Brain microvascular endothelial cell (primary cell): Measurements from ENCODE around the gene B4GALT6.

Source experiments
- DNase-seq: peaks from one replicate; pipeline ENCODE4 v3.0.0-alpha.2; 2020
- H3K27ac ChIP-seq: fragments of 250-450 bp; sonication (Bioruptor Pico); 2 replicates; pipeline ENCODE4 v1.5.1; 2020; ENCODE audit warnings: mild to moderate bottlenecking, moderate library complexity
- H3K27me3 ChIP-seq: fragments of 250-450 bp; sonication (Bioruptor Pico); replicated peaks from 2 replicates; pipeline ENCODE4 v1.5.1; 2020; ENCODE audit warnings: mild to moderate bottlenecking
- H3K36me3 ChIP-seq: fragments of 250-450 bp; sonication (Bioruptor Pico); replicated peaks from 2 replicates; pipeline ENCODE4 v1.5.1; 2020; ENCODE audit warnings: mild to moderate bottlenecking
- H3K4me3 ChIP-seq: 2 replicates; pipeline ENCODE4 v1.5.1; 2011; ENCODE audit warnings: low read depth, mild to moderate bottlenecking, control low read depth, low read length, moderate library complexity
- in situ Hi-C: cut with HindIII; loops from 2 replicates; pipeline ENCODE4 v1.10.0; 2017; ENCODE audit warnings: low sequenced_read_pairs, low pct_ligation_motif_present
- TF ChIP-seq, protein P1 (sequence below): IDR thresholded peaks from 2 replicates; pipeline ENCODE4 v1.5.1; 2011; ENCODE audit warnings: low read depth, mild to moderate bottlenecking, moderate library complexity, low read length, control low read depth, inconsistent platforms; ENCODE audit errors: missing control alignments

B4GALT6 gene

DNA sequence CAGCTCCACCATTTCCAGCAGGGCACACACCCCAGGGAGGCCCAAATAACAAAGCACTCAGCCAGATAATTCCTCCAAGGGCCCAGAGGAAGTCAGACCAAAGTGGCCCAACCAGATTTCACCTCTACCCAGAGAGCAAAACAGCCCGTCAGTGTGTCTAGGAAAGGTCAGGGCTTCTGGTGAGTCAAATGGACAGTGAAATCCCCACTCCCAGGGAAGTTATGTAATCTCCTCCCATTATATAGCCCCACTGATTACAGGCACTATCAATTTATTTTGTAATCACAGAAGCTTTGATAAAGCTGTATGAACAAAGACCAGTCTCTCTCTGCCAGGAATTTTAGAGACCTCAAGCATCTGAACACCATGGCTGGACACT, 4.0 kb downstream of the B4GALT6 start:
- TF ChIP-seq, protein P1, sequence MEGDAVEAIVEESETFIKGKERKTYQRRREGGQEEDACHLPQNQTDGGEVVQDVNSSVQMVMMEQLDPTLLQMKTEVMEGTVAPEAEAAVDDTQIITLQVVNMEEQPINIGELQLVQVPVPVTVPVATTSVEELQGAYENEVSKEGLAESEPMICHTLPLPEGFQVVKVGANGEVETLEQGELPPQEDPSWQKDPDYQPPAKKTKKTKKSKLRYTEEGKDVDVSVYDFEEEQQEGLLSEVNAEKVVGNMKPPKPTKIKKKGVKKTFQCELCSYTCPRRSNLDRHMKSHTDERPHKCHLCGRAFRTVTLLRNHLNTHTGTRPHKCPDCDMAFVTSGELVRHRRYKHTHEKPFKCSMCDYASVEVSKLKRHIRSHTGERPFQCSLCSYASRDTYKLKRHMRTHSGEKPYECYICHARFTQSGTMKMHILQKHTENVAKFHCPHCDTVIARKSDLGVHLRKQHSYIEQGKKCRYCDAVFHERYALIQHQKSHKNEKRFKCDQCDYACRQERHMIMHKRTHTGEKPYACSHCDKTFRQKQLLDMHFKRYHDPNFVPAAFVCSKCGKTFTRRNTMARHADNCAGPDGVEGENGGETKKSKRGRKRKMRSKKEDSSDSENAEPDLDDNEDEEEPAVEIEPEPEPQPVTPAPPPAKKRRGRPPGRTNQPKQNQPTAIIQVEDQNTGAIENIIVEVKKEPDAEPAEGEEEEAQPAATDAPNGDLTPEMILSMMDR, result no peak
- H3K36me3 ChIP-seq, result no peaks in the 10 kb centered on the region
- DNase-seq, result no peak
- in situ Hi-C loops, result no loop called here
- H3K27me3 ChIP-seq, result no peaks in the 10 kb centered on the region
- H3K27ac ChIP-seq, result no peak overlapping the region
- H3K4me3 ChIP-seq, result no peak overlapping the region

DNA sequence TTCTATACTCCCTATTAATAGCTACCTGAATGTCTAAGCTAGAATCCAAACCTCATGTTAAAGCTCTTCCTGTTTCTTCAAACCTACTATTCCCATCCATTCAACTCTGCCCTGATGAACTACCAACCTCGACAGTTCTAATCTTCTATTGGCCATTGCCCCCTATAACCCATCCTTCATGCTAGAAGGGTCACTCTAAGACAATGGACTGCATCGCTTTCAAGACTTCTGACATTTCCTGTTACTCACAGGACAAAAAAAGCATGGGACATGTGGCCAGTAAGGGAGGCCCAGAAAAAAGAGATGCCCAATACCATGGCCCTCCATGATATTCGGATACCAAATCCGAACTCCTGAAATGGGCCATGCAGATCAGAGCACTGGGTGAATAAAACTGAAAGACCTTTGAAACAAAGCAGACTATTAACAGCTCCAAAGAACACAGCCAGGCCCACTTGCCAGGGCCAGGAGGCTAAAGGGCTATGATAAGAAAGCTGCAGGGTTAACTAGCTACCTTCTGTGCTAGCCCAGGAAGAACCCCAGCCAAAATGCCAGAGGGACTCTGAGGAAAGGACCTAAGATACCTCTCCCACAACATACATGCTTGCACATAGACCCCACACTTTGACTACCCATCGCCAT, 4.5 kb downstream of the B4GALT6 start:
- no peaks in the 10 kb centered on the region for H3K27me3 ChIP-seq
- TF ChIP-seq, protein P1, result no peak
- no peaks in the 10 kb centered on the region for H3K36me3 ChIP-seq
- H3K4me3 ChIP-seq, result no peak overlapping the region
- peak overlapping the region; percentile 74 for H3K27ac ChIP-seq
- in situ Hi-C loops, result no loop called here
- DNase-seq, result no peak

DNA sequence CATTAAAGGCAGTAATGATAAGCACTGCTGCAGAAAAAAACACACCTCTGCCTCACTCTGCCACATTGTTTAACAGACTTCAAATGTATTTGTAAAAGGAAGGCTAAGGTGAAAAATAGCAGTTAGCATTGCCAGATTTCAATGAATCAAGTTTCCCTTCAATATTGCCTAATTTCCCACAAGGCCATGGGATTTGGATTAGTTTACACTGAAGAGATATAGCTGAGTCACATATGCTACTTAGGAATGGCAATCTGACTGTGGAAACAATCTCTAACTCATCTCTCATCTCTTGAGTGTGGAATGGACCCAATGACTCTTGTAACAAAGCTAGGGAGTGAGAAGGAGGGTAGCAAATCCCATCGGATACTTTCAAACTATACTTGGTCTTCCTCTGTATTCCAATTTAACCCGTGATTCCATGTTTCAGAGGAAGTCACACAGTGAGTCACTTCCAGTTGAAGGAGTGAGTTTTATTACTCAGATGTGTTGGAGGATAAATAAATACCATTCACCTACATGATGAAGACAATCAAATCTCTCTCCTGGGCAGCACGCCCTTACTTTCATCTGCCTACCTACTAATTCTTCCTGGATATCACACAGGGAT, 5.1 kb downstream of the B4GALT6 start:
- peak overlapping the region; percentile 74 for H3K27ac ChIP-seq
- no peaks in the 10 kb centered on the region for H3K27me3 ChIP-seq
- in situ Hi-C loops, result no loop called here
- peak overlapping the region; percentile 13 for H3K4me3 ChIP-seq
- H3K36me3 ChIP-seq, result no peaks in the 10 kb centered on the region
- TF ChIP-seq, protein P1, result no peak
- peak; percentile 43 for DNase-seq

DNA sequence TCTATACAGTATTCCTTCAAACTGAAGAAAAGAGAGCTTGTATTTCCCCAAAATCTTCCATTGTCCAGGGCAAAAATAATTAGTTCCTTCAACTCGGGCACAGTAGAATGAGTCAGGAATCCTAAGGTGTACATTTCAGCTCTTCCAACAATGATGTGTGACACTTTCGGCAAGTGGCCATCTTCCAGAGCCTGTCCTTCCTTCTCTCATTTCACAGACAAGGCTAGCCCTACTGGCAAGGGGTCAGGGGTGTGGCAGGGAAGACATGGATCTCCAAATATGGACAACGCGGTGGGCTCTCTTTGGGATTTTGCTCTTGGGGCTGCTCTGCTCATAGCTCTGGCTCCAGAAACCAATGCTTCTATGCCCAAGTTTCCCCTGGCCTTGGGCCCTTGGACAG, 6.0 kb downstream of the B4GALT6 start:
- H3K36me3 ChIP-seq, result no peaks in the 10 kb centered on the region
- H3K27ac ChIP-seq, result no peak overlapping the region
- H3K4me3 ChIP-seq, result no peak overlapping the region
- in situ Hi-C loops, result no loop called here
- TF ChIP-seq, protein P1, result no peak
- H3K27me3 ChIP-seq, result no peaks in the 10 kb centered on the region
- DNase-seq, result no peak

DNA sequence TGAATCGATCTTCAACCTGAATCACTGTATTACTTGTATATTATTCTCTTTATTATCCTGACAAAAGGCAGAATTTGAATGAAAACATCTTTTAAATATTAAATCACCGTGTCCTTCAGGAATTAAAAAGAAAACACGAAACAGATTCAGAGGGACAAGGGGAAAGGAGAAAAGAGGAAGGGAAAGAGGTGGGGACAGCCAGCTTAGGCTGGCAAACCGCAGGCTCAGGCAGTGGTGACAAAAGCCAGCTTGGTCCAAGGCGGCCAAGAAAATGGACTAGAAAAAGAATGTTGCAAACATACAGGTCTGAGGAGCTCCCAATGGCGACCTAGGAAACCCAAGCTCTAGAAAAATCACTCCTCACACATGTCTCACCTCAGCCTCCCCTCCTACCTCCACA, 6.8 kb downstream of the B4GALT6 start:
- DNase-seq, result no peak
- H3K4me3 ChIP-seq, result no peak overlapping the region
- no peak overlapping the region for H3K27ac ChIP-seq
- H3K27me3 ChIP-seq, result no peaks in the 10 kb centered on the region
- TF ChIP-seq, protein P1, result no peak
- in situ Hi-C loops, result no loop called here
- no peaks in the 10 kb centered on the region for H3K36me3 ChIP-seq

DNA sequence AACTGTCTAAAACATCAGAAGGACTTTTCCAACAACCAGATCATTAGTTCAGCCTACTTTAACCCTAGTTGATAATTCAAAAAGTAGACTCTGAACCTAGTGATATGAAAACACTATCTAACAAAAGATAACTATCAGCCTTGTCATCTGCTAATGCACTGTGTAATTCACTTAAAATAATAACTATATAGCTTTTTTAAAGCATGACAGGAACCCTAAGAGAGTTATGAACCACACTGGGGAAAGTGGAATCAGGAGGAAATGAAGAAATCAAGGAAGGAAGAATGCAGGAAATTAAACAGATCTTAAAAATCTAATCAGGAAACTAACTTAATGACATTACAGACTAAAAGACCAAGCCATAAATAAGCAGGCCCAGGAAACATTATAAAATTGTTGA, 9.0 kb downstream of the B4GALT6 start:
- Histone ChIP-seq H3K27ac (no peak overlapping the region), H3K27me3 (no peaks in the 10 kb centered on the region), H3K36me3 (no peaks in the 10 kb centered on the region), H3K4me3 (no peak overlapping the region)
- TF ChIP-seq, protein P1, result no peak
- no peak for DNase-seq
- in situ Hi-C loops, result no loop called here
